IMR-90 (cell line): Measurements from ENCODE around the gene TECTA. TPM values are rescaled to one million over a fixed set of nuclear protein-coding genes. Genes with fewer than 3 reads are reported as not detected.

Experiments
- ATAC-seq: fragments of 200-7000 bp; cut with Tn5 transposase; 2 replicates; pipeline ENCODE4 v1.9.1; 2020; ENCODE audit warnings: low read depth, mild to moderate bottlenecking, moderate library complexity
- BruUV-seq: library from RNA; stranded (reverse); fragments of 400-500 nt; replicated peaks from 2 replicates; lab custom pipeline; 2021; lab: Mats Ljungman, UMichigan
- CTCF ChIA-PET: fragments of 300-600 bp; formaldehyde crosslinking; extraction: SDS; loops from one replicate; lab custom pipeline; 2021; ENCODE audit warnings: antibody characterized with exemption; lab: Yijun Ruan, JAX
- POLR2A ChIA-PET: fragments of 300-600 bp; sonication (Branson Sonifier 250); formaldehyde crosslinking; loops from one replicate; lab custom pipeline; 2022; ENCODE audit warnings: antibody characterized with exemption; ENCODE audit not compliant: unreplicated experiment; lab: Charles Lee
- DNase-seq: peaks from one replicate; pipeline ENCODE4 v3.0.0; 2013
- H2AFZ ChIP-seq: replicated peaks from 2 replicates; pipeline ENCODE3; 2013; ENCODE audit warnings: low read length, mild to moderate bottlenecking; ENCODE audit not compliant: poor library complexity
- H2AK5ac ChIP-seq: 2 replicates; pipeline ENCODE4 v1.6.1; 2013; ENCODE audit warnings: low read depth, low read length, inconsistent platforms
- H2AK9ac ChIP-seq: replicated peaks from 2 replicates; pipeline ENCODE3; 2013; ENCODE audit warnings: mild to moderate bottlenecking, low read depth, low read length, moderate library complexity; ENCODE audit not compliant: poor library complexity
- H2BK120ac ChIP-seq: 2 replicates; pipeline ENCODE4 v1.6.1; 2013; ENCODE audit warnings: low read depth, low read length, inconsistent platforms
- H2BK15ac ChIP-seq: 3 replicates; pipeline ENCODE4 v1.6.1; 2013; ENCODE audit warnings: low read depth, low read length, inconsistent platforms
- H2BK20ac ChIP-seq: 2 replicates; pipeline ENCODE4 v1.6.1; 2013; ENCODE audit warnings: low read depth, mild to moderate bottlenecking, inconsistent platforms, low read length, moderate library complexity
- H2BK5ac ChIP-seq: 2 replicates; pipeline ENCODE4 v1.6.1; 2013; ENCODE audit warnings: mild to moderate bottlenecking, low read depth, low read length, inconsistent platforms; ENCODE audit not compliant: poor library complexity, severe bottlenecking
- H3K14ac ChIP-seq: replicated peaks from 2 replicates; pipeline ENCODE4 v1.6.1; 2013; ENCODE audit warnings: low read depth, low read length, inconsistent platforms
- H3K18ac ChIP-seq: 2 replicates; pipeline ENCODE4 v1.6.1; 2013; ENCODE audit warnings: low read depth, low read length, control low read depth
- H3K23ac ChIP-seq: 2 replicates; pipeline ENCODE4 v1.6.1; 2013; ENCODE audit warnings: low read depth, low read length, inconsistent platforms
- H3K27ac ChIP-seq: 2 replicates; pipeline ENCODE4 v1.5.1; 2013; ENCODE audit warnings: mild to moderate bottlenecking, control low read depth, low read length; ENCODE audit not compliant: insufficient read depth
- H3K27me3 ChIP-seq: 2 replicates; pipeline ENCODE4 v1.6.1; 2013; ENCODE audit warnings: low read length; ENCODE audit not compliant: control insufficient read depth, insufficient read depth
- H3K36me3 ChIP-seq: 2 replicates; pipeline ENCODE4 v1.6.1; 2013; ENCODE audit warnings: low read length, mixed read lengths; ENCODE audit not compliant: control insufficient read depth, insufficient read depth
- H3K4ac ChIP-seq: 2 replicates; pipeline ENCODE4 v1.6.1; 2013; ENCODE audit warnings: low read depth, low read length, inconsistent platforms
- H3K4me1 ChIP-seq: 2 replicates; pipeline ENCODE4 v1.6.1; 2013; ENCODE audit warnings: low read length, mixed read lengths; ENCODE audit not compliant: control insufficient read depth, insufficient read depth
- H3K4me2 ChIP-seq: 2 replicates; pipeline ENCODE4 v1.6.1; 2013; ENCODE audit warnings: low read depth, mild to moderate bottlenecking, control low read depth, low read length, moderate library complexity
- H3K4me3 ChIP-seq: 2 replicates; pipeline ENCODE4 v1.5.1; 2013; ENCODE audit warnings: low read depth, mild to moderate bottlenecking, control low read depth, low read length, moderate library complexity; ENCODE audit not compliant: insufficient read depth
- H3K56ac ChIP-seq: 2 replicates; pipeline ENCODE4 v1.6.1; 2013; ENCODE audit warnings: low read length, inconsistent platforms; ENCODE audit not compliant: insufficient read depth; ENCODE audit errors: extremely low read depth
- H3K79me1 ChIP-seq, 2 experiments: 2 replicates each; pipeline ENCODE4 v1.6.1; 2013; ENCODE audit warnings: low read length in 2 of 2, inconsistent platforms in 1 of 2, low read depth in 1 of 2
- H3K9ac ChIP-seq: 2 replicates; pipeline ENCODE4 v1.6.1; 2013; ENCODE audit warnings: low read depth, low read length, control low read depth
- H3K9me1 ChIP-seq: 2 replicates; pipeline ENCODE4 v1.6.1; 2013; ENCODE audit warnings: low read length, inconsistent platforms; ENCODE audit not compliant: insufficient read depth
- H3K9me3 ChIP-seq: 2 replicates; pipeline ENCODE4 v1.6.1; 2013; ENCODE audit warnings: low read length; ENCODE audit not compliant: control insufficient read depth, insufficient read depth
- H4K20me1 ChIP-seq: 2 replicates; pipeline ENCODE4 v1.6.1; 2013; ENCODE audit warnings: low read length, inconsistent platforms; ENCODE audit not compliant: insufficient read depth
- H4K5ac ChIP-seq: 2 replicates; pipeline ENCODE4 v1.6.1; 2013; ENCODE audit warnings: mild to moderate bottlenecking, low read depth, low read length, control low read depth
- H4K8ac ChIP-seq, 2 experiments: 2 replicates each; pipeline ENCODE4 v1.6.1; 2013; ENCODE audit warnings: low read depth in 2 of 2, low read length in 2 of 2, control low read depth in 1 of 2, inconsistent platforms in 1 of 2
- H4K91ac ChIP-seq: 2 replicates; pipeline ENCODE4 v1.6.1; 2013; ENCODE audit warnings: low read depth, low read length, inconsistent platforms; ENCODE audit not compliant: insufficient read depth
- BHLHE40 ChIP-seq: fragments of 150-350 bp; IDR thresholded peaks from 2 replicates; pipeline ENCODE4 v1.6.1; 2016; ENCODE audit warnings: mild to moderate bottlenecking, low read depth, low read length
- CHD1 ChIP-seq: IDR thresholded peaks from 2 replicates; pipeline ENCODE4 v1.6.1; 2012; ENCODE audit warnings: low read depth, low read length, improper control_type of control experiment
- FOS ChIP-seq: fragments of 150-350 bp; IDR thresholded peaks from 2 replicates; pipeline ENCODE4 v1.6.1; 2016; ENCODE audit warnings: low read depth, low read length
- MAFK ChIP-seq: IDR thresholded peaks from 2 replicates; pipeline ENCODE4 v1.6.1; 2012; ENCODE audit warnings: low read depth, low read length, improper control_type of control experiment
- MAZ ChIP-seq: IDR thresholded peaks from 2 replicates; pipeline ENCODE4 v1.6.1; 2012; ENCODE audit warnings: low read depth, mild to moderate bottlenecking, low read length, improper control_type of control experiment, moderate library complexity, borderline replicate concordance
- MXI1 ChIP-seq: IDR thresholded peaks from 2 replicates; pipeline ENCODE4 v1.6.1; 2012; ENCODE audit warnings: low read depth, mild to moderate bottlenecking, low read length, moderate library complexity, borderline replicate concordance
- NFE2L2 ChIP-seq: fragments of 150-350 bp; IDR thresholded peaks from 2 replicates; pipeline ENCODE4 v1.6.1; 2016; ENCODE audit warnings: low read depth, mild to moderate bottlenecking, low read length
- POLR2A ChIP-seq: IDR thresholded peaks from 2 replicates; pipeline ENCODE4 v1.6.1; 2012; ENCODE audit warnings: mild to moderate bottlenecking, low read depth, low read length
- RAD21 ChIP-seq: IDR thresholded peaks from 2 replicates; pipeline ENCODE4 v1.6.1; 2012; ENCODE audit warnings: low read length, improper control_type of control experiment
- RCOR1 ChIP-seq: IDR thresholded peaks from 2 replicates; pipeline ENCODE4 v1.6.1; 2012; ENCODE audit warnings: mild to moderate bottlenecking, low read length, improper control_type of control experiment; ENCODE audit not compliant: insufficient replicate concordance
- RFX5 ChIP-seq: IDR thresholded peaks from 2 replicates; pipeline ENCODE4 v1.8.0; 2012; ENCODE audit warnings: low read depth, mild to moderate bottlenecking, low read length, moderate library complexity
- SMC3 ChIP-seq: fragments of 150-350 bp; IDR thresholded peaks from 2 replicates; pipeline ENCODE4 v1.6.1; 2016; ENCODE audit warnings: low read depth, mild to moderate bottlenecking, antibody characterized with exemption, low read length, moderate library complexity
- WGBS, 2 experiments: methylation state at CpG; one replicate each; pipeline versions ENCODE4 v1.1.5 to v1.1.7; 2013; ENCODE audit warnings: missing lambda C conversion rate in 2 of 2; ENCODE audit not compliant: insufficient read length in 1 of 2; ENCODE audit errors: extremely low coverage in 2 of 2; 5-methylcytosine and 5-hydroxymethylcytosine counted together
- dilution Hi-C: fragments of 300-500 bp; cut with HindIII; formaldehyde crosslinking; loops from one replicate; pipeline ENCODE4 v1.14.3; 2018; ENCODE audit warnings: low sequenced_read_pairs; ENCODE audit not compliant: unreplicated experiment
- in situ Hi-C: fragments of 300-500 bp; cut with MboI; formaldehyde crosslinking; loops from 3 replicates; pipeline ENCODE4 v1.14.3; 2019; ENCODE audit warnings: low sequenced_read_pairs, inconsistent platforms, mixed read lengths
- intact Hi-C: fragments of 100-400 bp; cut with micrococcal nuclease; formaldehyde crosslinking; loops from 2 replicates; pipeline ENCODE4 v1.10.0; 2022
- polyA plus RNA-seq, 3 experiments: library from polyadenylated mRNA; depleted of rRNA; stranded (reverse); fragments of >200 nt; gene quantifications; 2 replicates each; pipeline ENCODE4 v1.2.3, GENCODE V29; 2012; ENCODE audit warnings: low replicate concordance in 1 of 3
- total RNA-seq: library from RNA; depleted of rRNA; stranded (reverse); fragments of >200 nt; gene quantifications from 2 replicates; pipeline ENCODE4 v1.2.3, GENCODE V29; 2012
- TF ChIP-seq, protein P1 (sequence below): fragments of 150-350 bp; IDR thresholded peaks from 2 replicates; pipeline ENCODE4 v1.6.1; 2016; ENCODE audit warnings: low read depth, mild to moderate bottlenecking, low read length, moderate library complexity, borderline replicate concordance

TECTA gene
- total and polyA plus RNA-seq, 2 of the 4 experiments (the other 2 are of a cell fraction) = 0.17 to 0.18 TPM

- peaks cover 5% of the 10 kb centered on the region; the same call in 1 of the 2 replicates for H3K4me1 ChIP-seq
- CTCF ChIA-PET = interaction anchor here (1.1 kb wide), 1 partner anchor 13 kb away, joined by 3 read pairs; no protein-coding TSS in a partner anchor
- BruUV-seq = no TSS peak
- H2BK15ac ChIP-seq = no peak overlapping the region
- no peak overlapping the region for H3K9ac ChIP-seq
- H2BK20ac ChIP-seq = no peak overlapping the region
- TF ChIP-seq FOS = no peak
- TF ChIP-seq, protein P1, sequence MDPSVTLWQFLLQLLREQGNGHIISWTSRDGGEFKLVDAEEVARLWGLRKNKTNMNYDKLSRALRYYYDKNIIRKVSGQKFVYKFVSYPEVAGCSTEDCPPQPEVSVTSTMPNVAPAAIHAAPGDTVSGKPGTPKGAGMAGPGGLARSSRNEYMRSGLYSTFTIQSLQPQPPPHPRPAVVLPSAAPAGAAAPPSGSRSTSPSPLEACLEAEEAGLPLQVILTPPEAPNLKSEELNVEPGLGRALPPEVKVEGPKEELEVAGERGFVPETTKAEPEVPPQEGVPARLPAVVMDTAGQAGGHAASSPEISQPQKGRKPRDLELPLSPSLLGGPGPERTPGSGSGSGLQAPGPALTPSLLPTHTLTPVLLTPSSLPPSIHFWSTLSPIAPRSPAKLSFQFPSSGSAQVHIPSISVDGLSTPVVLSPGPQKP = no peak
- TF ChIP-seq RCOR1 = no peak
- TF ChIP-seq POLR2A = no peak
- TF ChIP-seq BHLHE40 = no peak
- no peak for TF ChIP-seq MAFK
- no peak for TF ChIP-seq MXI1
- TF ChIP-seq NFE2L2 = no peak
- no peak for TF ChIP-seq SMC3
- TF ChIP-seq MAZ = no peak
- TF ChIP-seq CHD1 = no peak
- TF ChIP-seq RAD21 = no peak
- TF ChIP-seq RFX5 = no peak
- no peak overlapping the region for H3K27ac ChIP-seq
- peaks cover 7% of the 10 kb centered on the region for H3K9me1 ChIP-seq
- H2AFZ ChIP-seq = no peak overlapping the region
- H3K18ac ChIP-seq = no peak overlapping the region
- in situ Hi-C loops (no loop called here), dilution Hi-C loops (no loop called here), intact Hi-C loops (loop anchor here (5.0 kb wide), 1 partner anchor 41 kb away; no protein-coding TSS in a partner anchor)
- POLR2A ChIA-PET = interaction anchor here (0.6 kb wide), 1 partner anchor 571 kb away, joined by 5 read pairs; no protein-coding TSS in a partner anchor
- no peak overlapping the region for H3K56ac ChIP-seq
- H2BK5ac ChIP-seq = no peak overlapping the region
- no peak overlapping the region for H3K23ac ChIP-seq
- H2BK120ac ChIP-seq = no peak overlapping the region
- no peaks in the 10 kb centered on the region for H3K9me3 ChIP-seq
- no peak overlapping the region for H2AK5ac ChIP-seq
- no peak overlapping the region; the same call in 1 of the 2 replicates for H3K4me2 ChIP-seq
- no peak overlapping the region for H3K14ac ChIP-seq
- 50% methylated on average over 2 of the region's 6 CpGs; no CpG with 5 or more reads in 1 of the 2 experiments for WGBS, 2 experiments
- H4K91ac ChIP-seq = no peak overlapping the region
- peaks cover 11% of the 10 kb centered on the region; the same call in 1 of the 2 replicates for H4K20me1 ChIP-seq
- no peak for DNase-seq
- no peaks in the 10 kb centered on the region for H3K27me3 ChIP-seq
- H4K5ac ChIP-seq = no peak overlapping the region
- peaks cover 8% of the 10 kb centered on the region for H3K36me3 ChIP-seq
- no peak overlapping the region for H2AK9ac ChIP-seq
- peak; percentile 60 for ATAC-seq
- H4K8ac ChIP-seq = no peak overlapping the region
- no peak overlapping the region for H3K4ac ChIP-seq
- no peaks in the 10 kb centered on the region for H3K79me1 ChIP-seq
- H3K4me3 ChIP-seq = no peak overlapping the region
Observed at GRCh38 chr11:121067962-121068647, 32.9 kb upstream of the TECTA start.
